ENCODE results near the gene FOXR1.
A peak's percentile ranks its signal among the peaks of the same experiment; 100 is the strongest.

GRCh38 chr11:118956094-118956846 is 15.3 kb upstream of the FOXR1 start, which contains the start of gene UPK2:
- peak; percentile 95 for TF ChIP-seq CTCF (IDR thresholded peaks at IDR 0.05; ENCODE audit: low read length)
- no peak for TF ChIP-seq EZH2 (optimal IDR thresholded peaks at IDR 0.05; ENCODE audit: low read depth, low read length)
- TF ChIP-seq EZH2phosphoT487 (IDR thresholded peaks at IDR 0.05; ENCODE audit: low read length) = no peak
